ENCODE data around the gene FDXR.

Gene FDXR

DNA sequence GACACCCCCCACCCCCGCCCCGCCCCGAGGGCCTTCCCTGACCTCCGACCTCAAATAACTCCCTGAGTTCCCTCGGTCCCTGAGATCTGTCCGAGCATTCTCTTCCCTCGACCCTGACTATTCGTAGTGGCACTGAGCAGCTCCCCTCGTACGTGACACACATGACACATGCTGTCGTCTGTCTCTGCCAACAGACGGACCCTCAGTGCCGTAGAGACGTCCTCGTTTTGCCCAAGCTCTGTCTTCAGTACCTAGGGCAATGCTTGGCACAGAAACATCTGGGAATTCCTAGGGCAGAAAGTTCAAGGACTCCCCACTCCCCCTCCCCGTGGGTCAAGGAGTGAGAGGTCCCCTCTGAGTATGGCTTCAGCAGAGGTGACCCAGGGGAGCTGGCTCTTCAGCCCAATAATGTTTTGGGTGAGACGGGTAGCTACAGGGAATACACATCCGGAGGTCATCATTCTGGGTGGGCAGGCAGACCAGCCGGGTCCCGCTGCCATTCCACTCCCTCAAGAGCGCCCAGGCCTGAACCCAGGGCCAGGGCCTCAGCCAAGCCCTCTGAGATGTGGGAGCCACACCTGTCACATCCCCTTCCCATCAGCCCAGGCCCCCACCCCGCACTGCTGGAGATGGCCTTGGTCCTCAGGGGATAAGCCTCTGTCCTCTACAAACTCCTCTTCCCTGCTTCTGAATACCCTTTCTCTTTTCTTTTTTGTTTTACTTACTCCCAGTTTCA is 21.3 kb upstream of the FDXR start:
- Histone ChIP-seq H3K4me3 (ENCODE audit: severe bottlenecking) (no peak overlapping the region), H3K4me1 (ENCODE audit: insufficient read depth, poor library complexity, severe bottlenecking) (no peaks in the 10 kb centered on the region), H3K9me3 (ENCODE audit: severe bottlenecking) (no peaks in the 10 kb centered on the region), H3K27me3 (ENCODE audit: insufficient read depth, poor library complexity, severe bottlenecking) (peaks cover 41% of the 10 kb centered on the region), H3K36me3 (ENCODE audit: low read depth) (no peaks in the 10 kb centered on the region), H3K27ac (ENCODE audit: poor library complexity, severe bottlenecking) (no peak overlapping the region)
- DNase-seq (ENCODE audit: low spot score) (no peak), ATAC-seq (ENCODE audit: low read depth) (no peak)
- TF ChIP-seq, protein P1, sequence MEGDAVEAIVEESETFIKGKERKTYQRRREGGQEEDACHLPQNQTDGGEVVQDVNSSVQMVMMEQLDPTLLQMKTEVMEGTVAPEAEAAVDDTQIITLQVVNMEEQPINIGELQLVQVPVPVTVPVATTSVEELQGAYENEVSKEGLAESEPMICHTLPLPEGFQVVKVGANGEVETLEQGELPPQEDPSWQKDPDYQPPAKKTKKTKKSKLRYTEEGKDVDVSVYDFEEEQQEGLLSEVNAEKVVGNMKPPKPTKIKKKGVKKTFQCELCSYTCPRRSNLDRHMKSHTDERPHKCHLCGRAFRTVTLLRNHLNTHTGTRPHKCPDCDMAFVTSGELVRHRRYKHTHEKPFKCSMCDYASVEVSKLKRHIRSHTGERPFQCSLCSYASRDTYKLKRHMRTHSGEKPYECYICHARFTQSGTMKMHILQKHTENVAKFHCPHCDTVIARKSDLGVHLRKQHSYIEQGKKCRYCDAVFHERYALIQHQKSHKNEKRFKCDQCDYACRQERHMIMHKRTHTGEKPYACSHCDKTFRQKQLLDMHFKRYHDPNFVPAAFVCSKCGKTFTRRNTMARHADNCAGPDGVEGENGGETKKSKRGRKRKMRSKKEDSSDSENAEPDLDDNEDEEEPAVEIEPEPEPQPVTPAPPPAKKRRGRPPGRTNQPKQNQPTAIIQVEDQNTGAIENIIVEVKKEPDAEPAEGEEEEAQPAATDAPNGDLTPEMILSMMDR (IDR thresholded peaks at IDR 0.05; ENCODE audit: poor library complexity, severe bottlenecking), result no peak

DNA sequence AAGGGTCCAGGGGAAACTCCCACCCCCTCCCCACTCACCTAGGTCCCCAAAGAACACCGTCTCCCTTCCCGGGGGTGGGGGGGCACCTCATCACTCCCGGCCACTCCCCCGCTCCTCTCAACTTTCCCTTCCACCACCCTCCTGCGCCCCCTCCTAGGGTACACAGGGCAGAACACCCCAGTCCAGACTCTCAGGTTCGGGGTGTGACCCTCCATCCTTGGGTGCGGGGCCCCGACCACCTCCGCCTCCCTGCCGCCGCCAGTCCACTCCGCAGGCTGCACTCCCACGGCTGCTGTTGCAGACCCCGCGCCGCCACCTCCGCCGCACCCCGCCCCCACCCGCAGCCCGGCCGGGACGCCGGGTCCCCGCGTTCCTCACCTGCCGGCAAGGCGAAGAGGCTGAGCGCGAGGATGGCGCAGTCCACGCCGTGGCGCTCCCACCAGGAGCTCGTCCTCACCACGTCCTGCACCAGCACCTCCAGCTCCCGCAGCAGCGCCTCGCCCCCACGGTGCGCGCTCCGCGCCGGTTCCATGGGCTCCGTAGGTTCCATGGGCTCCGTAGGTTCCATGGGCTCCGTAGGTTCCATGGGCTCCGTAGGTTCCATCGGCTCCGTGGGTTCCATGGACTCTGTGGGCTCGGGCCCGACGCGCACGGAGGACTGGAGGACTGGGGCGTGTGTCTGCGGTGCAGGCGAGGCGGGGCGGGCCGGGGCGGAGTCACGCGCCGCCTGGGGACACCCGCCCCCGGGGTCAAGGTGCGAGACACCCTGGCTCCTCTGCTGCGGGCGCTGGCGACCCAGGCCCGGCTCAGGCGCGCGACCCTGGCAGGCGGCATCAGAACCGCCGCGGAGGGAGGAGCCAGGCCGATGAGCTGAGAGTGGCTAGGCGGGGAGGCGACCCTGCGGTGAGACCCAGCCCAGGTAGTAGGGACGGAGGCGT is 20.4 kb upstream of the FDXR start, which contains the start of gene FADS6:
TSS of gene FADS6 (minus strand) at position 660 of the 938 bp plus-strand sequence. CDS start at position 622, 38 bp downstream.
- Histone ChIP-seq H3K27me3 (ENCODE audit: insufficient read depth, poor library complexity, severe bottlenecking) (peaks cover 41% of the 10 kb centered on the region), H3K9me3 (ENCODE audit: severe bottlenecking) (no peaks in the 10 kb centered on the region), H3K4me3 (ENCODE audit: severe bottlenecking) (peak within 1 kb of the TSS; percentile 2), H3K27ac (ENCODE audit: poor library complexity, severe bottlenecking) (no peak within 1 kb of the TSS), H3K4me1 (ENCODE audit: insufficient read depth, poor library complexity, severe bottlenecking) (no peaks in the 10 kb centered on the region), H3K36me3 (ENCODE audit: low read depth) (no peaks in the 10 kb centered on the region)
- ATAC-seq (ENCODE audit: low read depth), result peak; percentile 41; the same call in 1 of the 3 replicates
- no peak for DNase-seq (ENCODE audit: low spot score)
- TF ChIP-seq, protein P1 (IDR thresholded peaks at IDR 0.05; ENCODE audit: poor library complexity, severe bottlenecking), result no peak

DNA sequence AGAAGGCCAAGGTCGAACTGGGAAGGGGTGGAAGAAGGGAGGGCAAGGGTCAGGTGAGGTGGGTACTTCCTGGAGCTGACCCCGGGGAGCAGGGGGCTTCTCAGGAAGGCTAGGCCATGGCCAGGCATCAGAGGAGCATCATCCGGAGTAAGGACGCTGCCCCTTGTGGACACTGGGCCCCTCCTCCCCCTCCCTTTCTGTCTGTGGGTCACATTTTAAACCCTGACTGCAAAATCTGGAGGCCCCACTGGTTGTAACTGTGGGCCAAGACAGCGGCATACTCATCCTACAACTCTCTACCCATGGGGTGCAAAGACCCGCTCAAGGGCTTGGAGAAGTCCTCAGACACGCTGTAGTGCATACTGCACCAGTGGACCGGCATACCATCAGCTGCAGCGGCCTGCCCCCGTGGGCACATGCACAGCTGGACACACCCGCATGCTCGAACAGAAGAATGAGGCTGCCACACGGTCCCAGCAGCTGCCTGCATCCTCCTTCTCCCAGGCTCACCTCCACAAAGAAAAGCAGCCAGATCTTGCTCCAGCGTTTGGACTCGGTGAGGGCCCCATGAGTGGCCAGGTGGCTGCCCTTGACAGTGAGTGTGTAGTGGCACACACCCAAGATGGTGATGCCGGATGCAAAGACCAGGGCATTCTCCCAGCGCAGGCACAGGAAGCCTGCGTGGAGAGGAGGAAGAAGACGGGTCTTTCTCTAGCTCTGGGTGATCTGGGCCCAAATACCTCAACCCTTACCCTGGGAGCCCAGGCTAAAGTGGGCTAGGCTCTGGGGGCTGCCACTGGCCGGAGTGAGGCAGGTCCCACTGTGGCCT is 19.4 kb upstream of the FDXR start:
- H3K27me3 ChIP-seq (ENCODE audit: insufficient read depth, poor library complexity, severe bottlenecking), result peaks cover 41% of the 10 kb centered on the region
- H3K9me3 ChIP-seq (ENCODE audit: severe bottlenecking), result no peaks in the 10 kb centered on the region
- H3K27ac ChIP-seq (ENCODE audit: poor library complexity, severe bottlenecking), result no peak overlapping the region
- TF ChIP-seq, protein P1 (IDR thresholded peaks at IDR 0.05; ENCODE audit: poor library complexity, severe bottlenecking), result no peak
- no peak for ATAC-seq (ENCODE audit: low read depth)
- no peak for DNase-seq (ENCODE audit: low spot score)
- H3K4me3 ChIP-seq (ENCODE audit: severe bottlenecking), result no peak overlapping the region
- H3K36me3 ChIP-seq (ENCODE audit: low read depth), result no peaks in the 10 kb centered on the region
- no peaks in the 10 kb centered on the region for H3K4me1 ChIP-seq (ENCODE audit: insufficient read depth, poor library complexity, severe bottlenecking)

GRCh38 chr17:74890554-74890953 is 17.8 kb upstream of the FDXR start:
- Histone ChIP-seq H3K9me3 (ENCODE audit: severe bottlenecking) (no peaks in the 10 kb centered on the region), H3K4me3 (ENCODE audit: severe bottlenecking) (no peak overlapping the region), H3K27ac (ENCODE audit: poor library complexity, severe bottlenecking) (no peak overlapping the region), H3K27me3 (ENCODE audit: insufficient read depth, poor library complexity, severe bottlenecking) (peaks cover 31% of the 10 kb centered on the region), H3K36me3 (ENCODE audit: low read depth) (no peaks in the 10 kb centered on the region), H3K4me1 (ENCODE audit: insufficient read depth, poor library complexity, severe bottlenecking) (no peaks in the 10 kb centered on the region)
- TF ChIP-seq, protein P1 (IDR thresholded peaks at IDR 0.05; ENCODE audit: poor library complexity, severe bottlenecking), result no peak
- no peak for ATAC-seq (ENCODE audit: low read depth)
- no peak for DNase-seq (ENCODE audit: low spot score)
